OCI-LY3 (cell line): ENCODE measurements around the gene POLL.

Experiments
- CTCF ChIP-seq: fragments of 200-600, 300-600 bp; sonication (generic); IDR thresholded peaks from 2 replicates; pipeline ENCODE4 v1.5.1; 2014; ENCODE audit warnings: antibody characterized with exemption, low read length, low read depth
- EZH2phosphoT487 ChIP-seq: fragments of 200-600 bp; shearing (Covaris generic); IDR thresholded peaks from 2 replicates; pipeline ENCODE4 v1.6.1; 2018; ENCODE audit warnings: antibody characterized with exemption, mixed run types, low read depth

GRCh38 chr10:101545898-101546297 is 42.2 kb downstream of the POLL start:
- TF ChIP-seq CTCF (no peak), EZH2phosphoT487 (no peak)
